K562 (cell line): ENCODE measurements around the gene PTTG1IP. TPM values are rescaled to one million over a fixed set of nuclear protein-coding genes. Genes with fewer than 3 reads are reported as not detected.

Source experiments
- ATAC-seq: fragments of 200-7000 bp; cut with Tn5 transposase; 3 replicates; pipeline ENCODE4 v1.9.1; 2020; ENCODE audit warnings: moderate library complexity
- BruUV-seq: library from RNA; stranded (reverse); fragments of 400-500 nt; replicated peaks from 2 replicates; lab custom pipeline; 2021; lab: Mats Ljungman, UMichigan
- CTCF ChIA-PET: fragments of 300-600 bp; formaldehyde crosslinking; extraction: SDS; loops from one replicate; lab custom pipeline; 2021; ENCODE audit warnings: low intra/inter-chr PET ratio; lab: Yijun Ruan, JAX
- POLR2A ChIA-PET: fragments of 300-600, 350-650 bp; sonication (Branson Sonifier 250); formaldehyde crosslinking; extraction: SDS; loops from one replicate; lab custom pipeline; 2021; ENCODE audit warnings: antibody characterized with exemption, inconsistent platforms; lab: Yijun Ruan, JAX
- DNase-seq, 4 experiments: peaks; one replicate each; pipeline versions ENCODE4 v3.0.0 to v3.0.0-alpha.2; 2011 to 2018; ENCODE audit warnings: low spot score in 3 of 4, mixed read lengths in 3 of 4; ENCODE audit errors: extremely low read depth in 1 of 4
- FAIRE-seq: peaks from 2 replicates; lab custom pipeline; 2011; peaks lifted over from hg19 to GRCh38; lab: Jason Lieb, UNC
- H2AFZ ChIP-seq: 2 replicates; pipeline ENCODE4 v1.6.0; 2011; ENCODE audit warnings: low read depth, low read length, control low read depth, inconsistent platforms
- H3K27ac ChIP-seq: fragments of 200-600 bp; 3 replicates; pipeline ENCODE4 v1.8.0; 2011; ENCODE audit warnings: low read depth, mild to moderate bottlenecking, control low read depth, inconsistent platforms, low read length, moderate library complexity, mixed read lengths; ENCODE audit errors: extremely low read depth
- H3K27me3 ChIP-seq, 2 experiments: fragments of 300-600 bp in 1 of 2; 2 replicates in 1 of 2; 3 replicates in 1 of 2; pipeline versions ENCODE4 v1.6.0 to v1.8.0; 2011; ENCODE audit warnings: inconsistent platforms in 2 of 2, low read length in 2 of 2, mild to moderate bottlenecking in 1 of 2, mixed read lengths in 1 of 2, moderate library complexity in 1 of 2; ENCODE audit not compliant: control insufficient read depth in 2 of 2, insufficient read depth in 2 of 2
- H3K36me3 ChIP-seq: fragments of 300-600 bp; 3 replicates; pipeline ENCODE4 v1.8.0; 2011; ENCODE audit warnings: mild to moderate bottlenecking, low read length, inconsistent platforms; ENCODE audit not compliant: control insufficient read depth, insufficient read depth
- H3K4me1 ChIP-seq, 2 experiments: fragments of 200-600 bp in 1 of 2; replicated peaks in 1 of 2; 2 replicates in 1 of 2; 3 replicates in 1 of 2; pipeline versions ENCODE4 v1.5.1 to v1.8.0; 2011; ENCODE audit warnings: inconsistent platforms in 2 of 2, low read length in 2 of 2, mild to moderate bottlenecking in 1 of 2, mixed read lengths in 1 of 2, moderate library complexity in 1 of 2; ENCODE audit not compliant: control insufficient read depth in 2 of 2, insufficient read depth in 2 of 2
- H3K4me2 ChIP-seq: 2 replicates; pipeline ENCODE4 v1.6.1; 2011; ENCODE audit warnings: low read length, control low read depth, inconsistent platforms, mixed read lengths; ENCODE audit not compliant: insufficient read depth
- H3K4me3 ChIP-seq: fragments of 200-600 bp; sonication (generic), shearing (Covaris generic); 2 replicates; pipeline ENCODE4 v1.5.1; 2016; ENCODE audit warnings: control low read depth, inconsistent platforms
- H3K79me2 ChIP-seq: fragments of 200-600 bp; 3 replicates; pipeline ENCODE4 v1.8.0; 2011; ENCODE audit warnings: low read length, inconsistent platforms; ENCODE audit not compliant: control insufficient read depth, insufficient read depth
- H3K9ac ChIP-seq, 2 experiments: 2 replicates each; pipeline versions ENCODE4 v1.6.0 to v1.6.1; 2011; ENCODE audit warnings: low read depth in 2 of 2, low read length in 2 of 2, control low read depth in 1 of 2, inconsistent platforms in 1 of 2, mild to moderate bottlenecking in 1 of 2, mixed read lengths in 1 of 2; ENCODE audit not compliant: insufficient read depth in 1 of 2
- H3K9me1 ChIP-seq: one replicate; pipeline ENCODE4 v1.6.0; 2011; ENCODE audit warnings: inconsistent platforms, mild to moderate bottlenecking, low read length, moderate library complexity; ENCODE audit not compliant: control insufficient read depth, insufficient read depth
- H3K9me3 ChIP-seq: replicated peaks from 2 replicates; pipeline ENCODE4 v1.5.1; 2011; ENCODE audit warnings: low read depth, low read length, inconsistent platforms; ENCODE audit not compliant: control insufficient read depth, insufficient read depth
- H4K20me1 ChIP-seq: replicated peaks from 2 replicates; pipeline ENCODE4 v1.6.1; 2011; ENCODE audit warnings: low read length, inconsistent platforms, mixed read lengths; ENCODE audit not compliant: control insufficient read depth, insufficient read depth
- DPF2 ChIP-seq: fragments of 450-650 bp; IDR thresholded peaks from 2 replicates; pipeline ENCODE4 v1.6.1; 2016
- PHF20 ChIP-seq: fragments of 450-650 bp; IDR thresholded peaks from 2 replicates; pipeline ENCODE4 v1.6.1; 2018; ENCODE audit not compliant: partially characterized antibody
- SNIP1 ChIP-seq: fragments of 450-650 bp; IDR thresholded peaks from 2 replicates; pipeline ENCODE4 v1.7.1; 2017; ENCODE audit warnings: low read depth, mild to moderate bottlenecking
- WGBS: fragments of 100-300 bp; shearing (Covaris generic); methylation state at CpG from one replicate; pipeline ENCODE4 v1.1.6; 2016; ENCODE audit warnings: low coverage, mixed read lengths; ENCODE audit not compliant: insufficient coverage; ENCODE audit errors: missing lambda C conversion rate; 5-methylcytosine and 5-hydroxymethylcytosine counted together
- in situ Hi-C: fragments of 300-500 bp; cut with MboI; formaldehyde crosslinking; loops from 4 replicates; pipeline ENCODE4 v1.15.0; 2018; ENCODE audit warnings: inconsistent platforms, mixed read lengths
- intact Hi-C: fragments of 100-400 bp; cut with micrococcal nuclease; formaldehyde crosslinking; loops from 2 replicates; pipeline ENCODE4 v1.14.2; 2022
- polyA plus RNA-seq, 8 experiments: library from polyadenylated mRNA; depleted of rRNA in 4 of 8; stranded (reverse) in 5 of 8; unstranded in 3 of 8; fragments of >200 nt; fragmentation: Nextera tagmentation in 2 of 8; fragmentation: Illumina TruSeq in 1 of 8; extraction: Ambion mirVana in 2 of 8; extraction: Trizol in 1 of 8; gene quantifications; 2 replicates each; pipeline versions ENCODE4 v1.2.1 to v1.2.3, GENCODE V29; 2011 to 2014; ENCODE audit warnings: inconsistent platforms in 1 of 8, missing spikeins in 1 of 8
- total RNA-seq, 7 experiments: library from RNA; depleted of rRNA in 6 of 7; stranded (reverse); fragments of >200 nt in 6 of 7; fragmentation: Illumina TruSeq in 2 of 7; extraction: Trizol in 2 of 7; gene quantifications; 2 replicates each; pipeline versions ENCODE4 v1.2.1 to v1.2.3, GENCODE V29; 2011 to 2021; ENCODE audit warnings: low replicate concordance in 1 of 7
- TF ChIP-seq, protein P1 (sequence below): fragments of 450-650 bp; formaldehyde crosslinking; conservative IDR thresholded peaks from 2 replicates; pipeline ENCODE4 v1.4.0; 2022; ENCODE audit warnings: mild to moderate bottlenecking, missing genetic modification characterization
- TF ChIP-seq, protein P2 (sequence below): fragments of 450-650 bp; IDR thresholded peaks from 2 replicates; pipeline ENCODE4 v1.6.1; 2016; ENCODE audit warnings: borderline replicate concordance
- TF ChIP-seq, protein P3 (sequence below): sonication (generic); formaldehyde crosslinking; IDR thresholded peaks from 2 replicates; pipeline ENCODE4 v1.8.0; 2022; ENCODE audit warnings: mild to moderate bottlenecking, missing genetic modification reagents

PTTG1IP gene
- total and polyA plus RNA-seq, 9 of the 15 experiments (the other 6 are each of a cell fraction or from before 2014, with no cell fraction given), result 5.0 to 99.3 (median 82.4) TPM

DNA sequence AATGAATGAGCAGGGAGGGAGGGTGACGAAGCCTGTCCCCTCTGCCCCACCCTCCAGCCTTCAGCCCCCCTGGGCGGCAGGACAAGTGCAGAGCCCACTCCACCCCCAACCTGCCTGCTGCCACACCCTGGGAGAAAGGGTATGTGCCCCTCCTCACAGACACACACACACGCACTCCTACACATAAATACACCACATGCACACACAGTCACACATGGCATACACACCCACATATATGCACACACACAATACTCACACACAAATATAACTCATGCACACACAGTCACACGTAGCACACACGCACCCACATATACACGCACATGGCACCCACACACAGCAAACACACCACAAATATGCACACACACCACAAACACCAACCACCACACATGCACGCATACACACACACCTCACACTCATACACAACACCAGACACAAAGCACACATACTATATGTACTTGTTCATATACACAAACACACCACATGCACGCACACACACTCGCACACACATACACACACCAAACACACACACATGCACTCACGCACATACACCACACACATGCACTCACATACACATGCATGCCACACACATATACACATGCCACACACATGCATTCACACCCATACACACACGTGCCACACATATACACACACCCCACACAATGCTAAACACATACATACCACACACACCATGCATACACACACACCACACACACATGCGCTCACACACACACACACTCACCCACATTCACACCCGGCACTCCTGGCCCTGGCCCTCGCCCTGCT, 30.8 kb upstream of the PTTG1IP start:
- peaks cover 47 to 81% of the 10 kb centered on the region in 2 experiments for H3K27me3 ChIP-seq
- peaks cover 9 to 76% of the 10 kb centered on the region in 2 experiments; a peak in 3 of 5 replicates for H3K4me1 ChIP-seq
- H4K20me1 ChIP-seq, result peaks cover 6% of the 10 kb centered on the region
- TF ChIP-seq SNIP1 (no peak), DPF2 (0 out of 2 replicates have a peak, but pooled peaks have one; percentile 21), PHF20 (peak; percentile 18)
- TF ChIP-seq, protein P1, sequence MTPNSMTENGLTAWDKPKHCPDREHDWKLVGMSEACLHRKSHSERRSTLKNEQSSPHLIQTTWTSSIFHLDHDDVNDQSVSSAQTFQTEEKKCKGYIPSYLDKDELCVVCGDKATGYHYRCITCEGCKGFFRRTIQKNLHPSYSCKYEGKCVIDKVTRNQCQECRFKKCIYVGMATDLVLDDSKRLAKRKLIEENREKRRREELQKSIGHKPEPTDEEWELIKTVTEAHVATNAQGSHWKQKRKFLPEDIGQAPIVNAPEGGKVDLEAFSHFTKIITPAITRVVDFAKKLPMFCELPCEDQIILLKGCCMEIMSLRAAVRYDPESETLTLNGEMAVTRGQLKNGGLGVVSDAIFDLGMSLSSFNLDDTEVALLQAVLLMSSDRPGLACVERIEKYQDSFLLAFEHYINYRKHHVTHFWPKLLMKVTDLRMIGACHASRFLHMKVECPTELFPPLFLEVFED, result 0 out of 2 replicates have a peak, but pooled peaks have one; percentile 10
- TF ChIP-seq, protein P2, sequence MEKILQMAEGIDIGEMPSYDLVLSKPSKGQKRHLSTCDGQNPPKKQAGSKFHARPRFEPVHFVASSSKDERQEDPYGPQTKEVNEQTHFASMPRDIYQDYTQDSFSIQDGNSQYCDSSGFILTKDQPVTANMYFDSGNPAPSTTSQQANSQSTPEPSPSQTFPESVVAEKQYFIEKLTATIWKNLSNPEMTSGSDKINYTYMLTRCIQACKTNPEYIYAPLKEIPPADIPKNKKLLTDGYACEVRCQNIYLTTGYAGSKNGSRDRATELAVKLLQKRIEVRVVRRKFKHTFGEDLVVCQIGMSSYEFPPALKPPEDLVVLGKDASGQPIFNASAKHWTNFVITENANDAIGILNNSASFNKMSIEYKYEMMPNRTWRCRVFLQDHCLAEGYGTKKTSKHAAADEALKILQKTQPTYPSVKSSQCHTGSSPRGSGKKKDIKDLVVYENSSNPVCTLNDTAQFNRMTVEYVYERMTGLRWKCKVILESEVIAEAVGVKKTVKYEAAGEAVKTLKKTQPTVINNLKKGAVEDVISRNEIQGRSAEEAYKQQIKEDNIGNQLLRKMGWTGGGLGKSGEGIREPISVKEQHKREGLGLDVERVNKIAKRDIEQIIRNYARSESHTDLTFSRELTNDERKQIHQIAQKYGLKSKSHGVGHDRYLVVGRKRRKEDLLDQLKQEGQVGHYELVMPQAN, result peak; percentile 46; the same call in 1 of the 2 replicates
- TF ChIP-seq, protein P3, sequence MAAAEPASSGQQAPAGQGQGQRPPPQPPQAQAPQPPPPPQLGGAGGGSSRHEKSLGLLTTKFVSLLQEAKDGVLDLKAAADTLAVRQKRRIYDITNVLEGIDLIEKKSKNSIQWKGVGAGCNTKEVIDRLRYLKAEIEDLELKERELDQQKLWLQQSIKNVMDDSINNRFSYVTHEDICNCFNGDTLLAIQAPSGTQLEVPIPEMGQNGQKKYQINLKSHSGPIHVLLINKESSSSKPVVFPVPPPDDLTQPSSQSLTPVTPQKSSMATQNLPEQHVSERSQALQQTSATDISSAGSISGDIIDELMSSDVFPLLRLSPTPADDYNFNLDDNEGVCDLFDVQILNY (CRISPR knock-in tag), result no peak
- H3K27ac ChIP-seq, result no peak overlapping the region
- POLR2A ChIA-PET, result interaction anchor here (0.9 to 1.0 kb wide), 2 partner anchors 10 to 103 kb away, joined by 4 to 5 read pairs; partner anchors contain the start of gene UBE2G2
- no peak overlapping the region for H3K4me3 ChIP-seq
- H3K9me1 ChIP-seq, result no peaks in the 10 kb centered on the region
- DNase-seq, result no peak
- peaks cover 12% of the 10 kb centered on the region for H3K9me3 ChIP-seq
- no peaks in the 10 kb centered on the region for H3K79me2 ChIP-seq
- in situ Hi-C loops, result no loop called here
- H3K36me3 ChIP-seq, result no peaks in the 10 kb centered on the region; the same call in 2 of the 3 replicates
- no peak overlapping the region for H3K4me2 ChIP-seq
- peak; percentile 11 for FAIRE-seq
- H2AFZ ChIP-seq, result no peak overlapping the region
- no peak overlapping the region for H3K9ac ChIP-seq
- ATAC-seq, result no peak
- no TSS peak for BruUV-seq
- CTCF ChIA-PET, result no interaction called here
- 30% methylated on average over 14 of the region's 14 CpGs for WGBS
- intact Hi-C loops, result no loop called here
